ENCODE measurements around the gene SERPINB1. TPM values are rescaled to one million over a fixed set of nuclear protein-coding genes. Genes with fewer than 3 reads are reported as not detected.

Gene SERPINB1
- total RNA-seq, 1 experiment from 2014 or later, result 75.6 TPM

GRCh38 chr6:2865270-2865669 lies 23.6 kb upstream of the SERPINB1 start:
- Histone ChIP-seq H3K4me3 (ENCODE audit: low read depth, low read length) (no peak overlapping the region), H3K36me3 (ENCODE audit: control insufficient read depth, insufficient read depth, low read length) (no peaks in the 10 kb centered on the region), H3K27me3 (replicated peaks; ENCODE audit: control insufficient read depth, insufficient read depth, low read length) (no peaks in the 10 kb centered on the region), H3K9me3 (no peaks in the 10 kb centered on the region), H3K4me1 (peaks cover 34% of the 10 kb centered on the region)
- Mint-ChIP-seq H3K36me3 (ENCODE audit: insufficient read depth, unreplicated experiment) (peaks cover 6% of the 10 kb centered on the region), H3K4me1 (ENCODE audit: low read depth, unreplicated experiment) (peaks cover 31% of the 10 kb centered on the region), H3K4me3 (ENCODE audit: unreplicated experiment) (peak overlapping the region; percentile 61), H3K27ac (ENCODE audit: unreplicated experiment) (peak overlapping the region; percentile 86), H3K27me3 (ENCODE audit: insufficient read depth, unreplicated experiment) (no peaks in the 10 kb centered on the region), H3K9me3 (ENCODE audit: unreplicated experiment) (peaks cover 10% of the 10 kb centered on the region)
- no peak for TF ChIP-seq CTCF (IDR thresholded peaks at IDR 0.05; ENCODE audit: insufficient read depth in 1 of 2, low read depth in 1 of 2, low read length in 1 of 2, severe bottlenecking in 1 of 2, unreplicated experiment in 1 of 2)
- BruUV-seq (replicated peaks), result no TSS peak
- DNase-seq, result no peak
- ChIA-PET CTCF (interaction anchor here (0.7 to 1.7 kb wide), 6 partner anchors 11 to 124 kb away, joined by 3 to 9 read pairs (median 4); no protein-coding TSS in a partner anchor), POLR2A (interaction anchor here (0.6 to 2.3 kb wide), 4 partner anchors 12 to 27 kb away, joined by 3 to 13 read pairs (median 4); no protein-coding TSS in a partner anchor)
- intact Hi-C loops (cut with micrococcal nuclease; ENCODE audit: unreplicated experiment), result no loop called here

GRCh38 chr6:2863901-2864300 lies 22.2 kb upstream of the SERPINB1 start:
- DNase-seq, result peak; percentile 62 to 79
- H3K27me3 ChIP-seq (replicated peaks; ENCODE audit: control insufficient read depth, insufficient read depth, low read length), result no peaks in the 10 kb centered on the region
- Mint-ChIP-seq H3K4me3 (ENCODE audit: unreplicated experiment) (no peak overlapping the region), H3K9me3 (ENCODE audit: unreplicated experiment) (peaks cover 10% of the 10 kb centered on the region), H3K4me1 (ENCODE audit: low read depth, unreplicated experiment) (peaks cover 35% of the 10 kb centered on the region), H3K36me3 (ENCODE audit: insufficient read depth, unreplicated experiment) (peaks cover 6% of the 10 kb centered on the region), H3K27me3 (ENCODE audit: insufficient read depth, unreplicated experiment) (no peaks in the 10 kb centered on the region), H3K27ac (ENCODE audit: unreplicated experiment) (peak overlapping the region; percentile 72)
- TF ChIP-seq CTCF (IDR thresholded peaks at IDR 0.05; ENCODE audit: insufficient read depth in 1 of 2, low read depth in 1 of 2, low read length in 1 of 2, severe bottlenecking in 1 of 2, unreplicated experiment in 1 of 2), result no peak
- H3K4me1 ChIP-seq, result peaks cover 34% of the 10 kb centered on the region
- BruUV-seq (replicated peaks), result no TSS peak
- CTCF ChIA-PET, result interaction anchor here (0.9 to 1.2 kb wide), 3 partner anchors 18 to 73 kb away, joined by 3 to 5 read pairs (median 4); no protein-coding TSS in a partner anchor
- H3K9me3 ChIP-seq, result no peaks in the 10 kb centered on the region
- intact Hi-C loops (cut with micrococcal nuclease; ENCODE audit: unreplicated experiment), result no loop called here
- H3K36me3 ChIP-seq (ENCODE audit: control insufficient read depth, insufficient read depth, low read length), result no peaks in the 10 kb centered on the region
- POLR2A ChIA-PET, result no interaction called here
- no peak overlapping the region for H3K4me3 ChIP-seq (ENCODE audit: low read depth, low read length)

DNA sequence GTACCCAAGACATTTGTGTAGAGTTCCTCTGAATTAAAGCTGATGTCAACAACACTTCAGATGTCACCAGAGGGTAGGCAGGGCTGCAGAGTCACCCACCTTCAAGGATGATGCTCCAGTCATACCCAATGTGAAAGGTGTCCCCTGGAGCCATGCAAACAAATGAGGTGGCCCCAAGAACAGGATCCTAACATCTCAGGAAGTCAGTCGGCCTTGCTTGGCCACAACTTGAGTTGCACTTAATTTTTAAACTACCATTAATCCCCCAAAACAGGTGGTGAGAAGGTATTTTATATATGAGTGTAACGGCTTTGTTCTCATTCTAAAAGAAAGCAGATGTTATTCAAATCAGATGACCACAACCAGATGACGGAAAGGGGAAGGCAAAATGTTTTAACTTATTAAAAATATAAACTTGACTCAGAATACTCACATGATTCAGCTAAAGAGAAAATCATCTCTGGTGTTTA lies 21.1 kb upstream of the SERPINB1 start:
- peaks cover 10% of the 10 kb centered on the region for H3K9me3 Mint-ChIP-seq (ENCODE audit: unreplicated experiment)
- no peak for TF ChIP-seq CTCF (IDR thresholded peaks at IDR 0.05; ENCODE audit: insufficient read depth in 1 of 2, low read depth in 1 of 2, low read length in 1 of 2, severe bottlenecking in 1 of 2, unreplicated experiment in 1 of 2)
- peaks cover 6% of the 10 kb centered on the region for H3K36me3 Mint-ChIP-seq (ENCODE audit: insufficient read depth, unreplicated experiment)
- H3K4me1 Mint-ChIP-seq (ENCODE audit: low read depth, unreplicated experiment), result peaks cover 37% of the 10 kb centered on the region
- no peak overlapping the region for H3K27ac Mint-ChIP-seq (ENCODE audit: unreplicated experiment)
- H3K4me3 Mint-ChIP-seq (ENCODE audit: unreplicated experiment), result no peak overlapping the region
- Histone ChIP-seq H3K4me1 (peaks cover 34% of the 10 kb centered on the region), H3K36me3 (ENCODE audit: control insufficient read depth, insufficient read depth, low read length) (no peaks in the 10 kb centered on the region), H3K9me3 (no peaks in the 10 kb centered on the region), H3K4me3 (ENCODE audit: low read depth, low read length) (no peak overlapping the region), H3K27me3 (replicated peaks; ENCODE audit: control insufficient read depth, insufficient read depth, low read length) (no peaks in the 10 kb centered on the region)
- ChIA-PET CTCF (no interaction called here), POLR2A (no interaction called here)
- H3K27me3 Mint-ChIP-seq (ENCODE audit: insufficient read depth, unreplicated experiment), result no peaks in the 10 kb centered on the region
- intact Hi-C loops (cut with micrococcal nuclease; ENCODE audit: unreplicated experiment), result no loop called here
- no peak for DNase-seq
- BruUV-seq (replicated peaks), result no TSS peak

Data from Caco-2 (cell line).